ENCODE data around the gene MBD6.
A peak's percentile ranks its signal among the peaks of the same experiment; 100 is the strongest.

Gene MBD6

DNA sequence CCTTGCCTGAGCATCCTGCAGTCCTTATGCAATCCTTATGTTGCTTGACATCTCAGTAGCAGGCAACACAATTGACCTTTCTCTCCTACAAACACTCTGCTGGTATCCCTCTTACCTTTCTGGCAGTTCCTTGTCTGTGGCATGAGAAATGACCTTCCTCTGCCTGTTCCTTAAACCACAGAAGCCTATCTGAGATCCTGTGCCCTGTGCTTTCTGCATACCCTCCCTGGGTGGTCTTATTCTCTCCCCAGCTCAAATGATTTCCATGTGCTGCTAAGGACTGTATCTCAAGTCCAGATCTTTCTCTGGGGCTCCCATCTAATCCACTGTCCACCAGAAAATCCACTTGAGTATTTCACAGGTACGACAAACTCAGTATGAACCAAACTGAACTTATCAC, 41.0 kb upstream of the MBD6 start:
- DNase-seq (ENCODE audit: low read depth), result no peak
- in situ Hi-C loops (cut with HindIII; ENCODE audit: low sequenced_read_pairs), result no loop called here
- TF ChIP-seq, protein P1, sequence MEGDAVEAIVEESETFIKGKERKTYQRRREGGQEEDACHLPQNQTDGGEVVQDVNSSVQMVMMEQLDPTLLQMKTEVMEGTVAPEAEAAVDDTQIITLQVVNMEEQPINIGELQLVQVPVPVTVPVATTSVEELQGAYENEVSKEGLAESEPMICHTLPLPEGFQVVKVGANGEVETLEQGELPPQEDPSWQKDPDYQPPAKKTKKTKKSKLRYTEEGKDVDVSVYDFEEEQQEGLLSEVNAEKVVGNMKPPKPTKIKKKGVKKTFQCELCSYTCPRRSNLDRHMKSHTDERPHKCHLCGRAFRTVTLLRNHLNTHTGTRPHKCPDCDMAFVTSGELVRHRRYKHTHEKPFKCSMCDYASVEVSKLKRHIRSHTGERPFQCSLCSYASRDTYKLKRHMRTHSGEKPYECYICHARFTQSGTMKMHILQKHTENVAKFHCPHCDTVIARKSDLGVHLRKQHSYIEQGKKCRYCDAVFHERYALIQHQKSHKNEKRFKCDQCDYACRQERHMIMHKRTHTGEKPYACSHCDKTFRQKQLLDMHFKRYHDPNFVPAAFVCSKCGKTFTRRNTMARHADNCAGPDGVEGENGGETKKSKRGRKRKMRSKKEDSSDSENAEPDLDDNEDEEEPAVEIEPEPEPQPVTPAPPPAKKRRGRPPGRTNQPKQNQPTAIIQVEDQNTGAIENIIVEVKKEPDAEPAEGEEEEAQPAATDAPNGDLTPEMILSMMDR (IDR thresholded peaks at IDR 0.05; ENCODE audit: low read depth, low read length, missing control alignments), result no peak
- H3K4me3 ChIP-seq (ENCODE audit: low read depth, low read length), result no peak overlapping the region

DNA sequence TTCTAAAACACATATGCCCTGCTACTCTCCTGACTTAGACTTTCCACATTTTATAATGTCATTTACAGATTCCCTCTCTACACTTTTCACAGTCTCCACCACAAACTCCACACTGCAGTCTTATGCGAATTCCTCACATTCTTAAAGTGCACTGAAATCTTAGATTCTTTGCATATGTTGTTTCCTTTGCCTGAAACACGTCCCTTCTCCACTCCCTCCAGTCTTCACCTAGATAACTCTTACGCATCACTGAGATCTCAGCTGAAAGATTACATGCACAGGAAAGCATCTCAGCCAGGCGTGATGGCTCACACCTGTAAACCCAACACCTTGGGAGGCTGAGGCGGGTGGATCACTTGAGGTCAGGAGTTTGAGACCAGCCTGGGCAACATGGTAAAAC, 39.2 kb upstream of the MBD6 start:
- peak; percentile 32 for DNase-seq (ENCODE audit: low read depth)
- no peak overlapping the region for H3K4me3 ChIP-seq (ENCODE audit: low read depth, low read length)
- TF ChIP-seq, protein P1 (IDR thresholded peaks at IDR 0.05; ENCODE audit: low read depth, low read length, missing control alignments), result no peak
- in situ Hi-C loops (cut with HindIII; ENCODE audit: low sequenced_read_pairs), result no loop called here

DNA sequence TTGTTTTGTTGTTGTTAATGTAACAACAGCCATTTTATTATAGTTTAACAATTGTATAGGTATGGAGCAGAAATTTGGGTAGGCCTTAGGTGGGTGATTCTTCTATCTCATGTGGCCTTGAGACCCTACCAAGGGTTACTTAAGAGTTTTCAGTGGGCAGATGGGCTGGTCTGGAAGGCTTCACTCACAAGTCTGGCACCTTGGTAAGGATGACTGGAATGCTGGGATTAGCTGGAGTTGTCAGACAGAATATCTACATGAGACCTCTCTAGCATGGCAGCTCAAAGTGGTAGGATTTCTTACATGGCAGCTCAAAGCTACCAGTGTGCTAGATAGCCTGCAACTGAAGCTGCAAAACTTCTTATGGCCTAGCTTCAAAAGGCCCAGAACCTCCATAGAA, 36.9 kb upstream of the MBD6 start:
- H3K4me3 ChIP-seq (ENCODE audit: low read depth, low read length), result no peak overlapping the region
- TF ChIP-seq, protein P1 (IDR thresholded peaks at IDR 0.05; ENCODE audit: low read depth, low read length, missing control alignments), result no peak
- in situ Hi-C loops (cut with HindIII; ENCODE audit: low sequenced_read_pairs), result no loop called here
- DNase-seq (ENCODE audit: low read depth), result no peak

DNA sequence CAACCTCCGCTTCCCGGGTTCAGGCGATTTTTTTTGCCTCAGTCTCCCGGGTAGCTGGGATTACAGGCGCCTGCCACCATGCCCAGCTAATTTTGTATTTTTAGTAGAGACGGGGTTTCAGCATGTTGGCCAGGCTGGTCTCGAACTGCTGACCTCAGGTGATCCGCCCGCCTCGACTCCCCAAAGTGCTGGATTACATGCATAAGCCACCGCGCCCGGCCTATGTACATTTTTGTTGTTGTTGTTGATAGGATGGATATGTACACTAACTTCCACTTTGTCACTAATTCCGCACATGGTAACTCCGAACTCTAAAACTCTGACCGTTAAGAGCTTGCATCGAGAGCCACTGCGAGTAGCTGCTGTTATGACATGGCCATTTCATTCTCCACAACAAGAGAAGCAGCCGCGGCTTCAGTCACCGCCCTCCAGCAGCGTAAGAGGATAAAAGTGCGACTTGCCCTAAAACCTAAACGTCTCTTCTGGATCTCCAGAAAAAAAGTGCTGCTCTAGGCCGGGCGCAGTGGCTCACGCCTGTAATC, 35.5 kb upstream of the MBD6 start:
- in situ Hi-C loops (cut with HindIII; ENCODE audit: low sequenced_read_pairs), result no loop called here
- H3K4me3 ChIP-seq (ENCODE audit: low read depth, low read length), result no peak overlapping the region
- DNase-seq (ENCODE audit: low read depth), result no peak
- TF ChIP-seq, protein P1 (IDR thresholded peaks at IDR 0.05; ENCODE audit: low read depth, low read length, missing control alignments), result no peak

DNA sequence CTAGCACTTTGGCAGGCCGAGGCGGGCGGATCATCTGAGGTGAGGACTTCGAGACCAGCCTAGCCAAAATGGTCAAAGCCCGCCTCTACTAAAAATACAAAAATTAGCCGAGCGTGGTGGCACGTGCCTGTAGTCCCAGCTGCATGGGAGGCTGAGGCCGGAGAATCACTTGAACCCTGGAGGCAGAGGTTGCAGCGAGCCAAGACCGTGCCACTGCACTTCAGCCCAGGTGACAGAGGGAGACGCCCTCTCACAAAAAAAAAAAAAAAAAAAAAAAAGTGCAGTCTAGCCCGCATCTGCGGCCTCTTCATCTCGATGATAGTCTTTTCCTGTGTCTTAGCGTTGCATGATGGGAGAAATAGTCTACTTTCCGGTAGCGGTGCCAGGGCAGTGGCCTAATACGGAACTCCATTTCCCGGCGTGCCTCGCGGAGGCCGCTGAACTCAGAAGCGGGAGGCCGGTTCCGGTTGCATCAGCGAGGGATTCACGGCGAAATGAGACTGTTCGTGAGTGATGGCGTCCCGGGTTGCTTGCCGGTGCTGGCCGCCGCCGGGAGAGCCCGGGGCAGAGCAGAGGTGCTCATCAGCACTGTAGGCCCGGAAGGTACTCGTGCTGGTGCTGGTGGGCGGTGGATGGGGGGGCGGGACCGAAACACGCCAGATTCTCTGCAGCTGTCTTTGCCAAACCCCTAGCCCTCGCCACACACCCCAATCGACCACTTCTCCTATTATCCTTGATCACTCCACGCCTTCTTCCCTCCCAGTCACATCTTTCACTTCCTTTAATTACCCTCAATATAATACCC, 34.8 kb upstream of the MBD6 start, which contains the start of gene MARS1:
TSS of gene MARS1 (plus strand) at position 472 of the 805 bp plus-strand sequence. CDS start at position 495, 23 bp downstream.
- TF ChIP-seq, protein P1 (IDR thresholded peaks at IDR 0.05; ENCODE audit: low read depth, low read length, missing control alignments), result no peak
- peak within 1 kb of the TSS; percentile 98 for H3K4me3 ChIP-seq (ENCODE audit: low read depth, low read length)
- in situ Hi-C loops (cut with HindIII; ENCODE audit: low sequenced_read_pairs), result no loop called here
- peak; percentile 90 for DNase-seq (ENCODE audit: low read depth)

DNA sequence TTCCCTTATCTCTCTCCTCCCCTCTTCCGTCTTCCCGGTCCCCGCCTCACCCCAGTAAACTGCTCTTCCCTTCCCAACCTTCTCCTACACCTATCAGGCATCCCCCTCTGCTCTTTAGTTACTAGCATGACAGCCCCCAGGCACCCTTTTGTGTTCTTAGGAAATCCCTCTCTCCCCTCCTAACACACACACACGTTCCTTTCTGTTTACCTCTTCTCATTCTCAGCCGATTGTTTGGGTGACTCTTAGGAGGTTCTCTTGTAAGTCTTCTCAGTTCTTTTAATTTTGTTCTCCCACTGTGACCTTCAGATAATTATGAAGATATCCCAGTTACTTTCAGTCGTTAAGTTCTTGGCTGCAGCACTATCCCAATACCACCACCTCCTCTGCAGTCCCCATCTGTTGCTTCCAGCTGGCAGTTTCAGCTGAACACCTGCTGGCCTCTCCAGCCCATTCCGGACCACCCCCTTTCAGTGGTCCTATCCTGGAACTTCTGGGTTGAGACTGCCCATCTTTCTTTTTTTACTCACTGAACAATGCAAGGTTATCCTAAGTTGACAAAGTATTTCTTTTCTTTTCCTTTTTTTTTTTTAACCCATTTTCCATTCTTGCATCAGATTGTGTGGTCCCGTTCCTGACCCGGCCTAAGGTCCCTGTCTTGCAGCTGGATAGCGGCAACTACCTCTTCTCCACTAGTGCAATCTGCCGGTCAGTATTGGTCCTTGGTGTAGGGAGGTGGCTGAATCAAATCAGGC, 34.0 kb upstream of the MBD6 start:
- in situ Hi-C loops (cut with HindIII; ENCODE audit: low sequenced_read_pairs), result no loop called here
- H3K4me3 ChIP-seq (ENCODE audit: low read depth, low read length), result peak overlapping the region; percentile 98
- no peak for DNase-seq (ENCODE audit: low read depth)
- TF ChIP-seq, protein P1 (IDR thresholded peaks at IDR 0.05; ENCODE audit: low read depth, low read length, missing control alignments), result no peak

Data from astrocyte of the cerebellum (primary cell).